MM.1S (cell line): ENCODE results near the gene CHD2.
"Not testable (repeated sequence)": the region's sequence is repeated elsewhere in the genome, so short reads cannot be mapped to it uniquely, and the experiment has no call there.

Experiments
- DNase-seq: peaks from one replicate; pipeline ENCODE4 v3.0.0-alpha.2; 2015
- H2AFZ ChIP-seq: fragments of 300-600 bp; sonication (generic); 2 replicates; pipeline ENCODE4 v1.6.0; 2016; ENCODE audit warnings: antibody characterized with exemption, low read length
- H3F3A ChIP-seq: fragments of 300-600 bp; sonication (generic); 2 replicates; pipeline ENCODE4 v1.6.1; 2016; ENCODE audit warnings: mild to moderate bottlenecking, antibody characterized with exemption, low read length, moderate library complexity, mixed read lengths; ENCODE audit not compliant: insufficient read depth
- H3K27ac ChIP-seq: fragments of 300-600 bp; sonication (generic); 2 replicates; pipeline ENCODE4 v1.5.1; 2016; ENCODE audit warnings: mild to moderate bottlenecking, low read length
- H3K27me3 ChIP-seq: fragments of 300-600 bp; sonication (generic); replicated peaks from 2 replicates; pipeline ENCODE4 v1.6.0; 2016; ENCODE audit warnings: low read length; ENCODE audit not compliant: insufficient read depth
- H3K36me3 ChIP-seq: fragments of 300-600 bp; sonication (generic); replicated peaks from 2 replicates; pipeline ENCODE4 v1.6.1; 2016; ENCODE audit warnings: mild to moderate bottlenecking, low read length, mixed read lengths; ENCODE audit not compliant: insufficient read depth
- H3K4me1 ChIP-seq: fragments of 300-600 bp; sonication (generic); 2 replicates; pipeline ENCODE4 v1.6.1; 2016; ENCODE audit warnings: low read length, mixed read lengths
- H3K4me2 ChIP-seq: fragments of 300-600 bp; sonication (generic); 2 replicates; pipeline ENCODE4 v1.6.0; 2016; ENCODE audit warnings: low read depth, low read length
- H3K4me3 ChIP-seq: fragments of 300-600 bp; sonication (generic); 2 replicates; pipeline ENCODE4 v1.5.1; 2016; ENCODE audit warnings: low read length, mixed read lengths
- H3K79me2 ChIP-seq: fragments of 300-600 bp; sonication (generic); 2 replicates; pipeline ENCODE4 v1.6.1; 2016; ENCODE audit warnings: mixed run types, low read length, mixed read lengths
- H3K9ac ChIP-seq: fragments of 300-600 bp; sonication (generic); 2 replicates; pipeline ENCODE4 v1.6.1; 2016; ENCODE audit warnings: low read length, mixed read lengths
- H3K9me2 ChIP-seq: fragments of 300-600 bp; sonication (generic); replicated peaks from 2 replicates; pipeline ENCODE4 v1.6.1; 2016; ENCODE audit warnings: mild to moderate bottlenecking, low read length, mixed read lengths; ENCODE audit not compliant: insufficient read depth
- H3K9me3 ChIP-seq: fragments of 300-600 bp; sonication (generic); replicated peaks from 2 replicates; pipeline ENCODE4 v1.6.1; 2016; ENCODE audit warnings: mild to moderate bottlenecking, low read length, mixed read lengths; ENCODE audit not compliant: insufficient read depth
- H4K20me1 ChIP-seq: fragments of 300-600 bp; sonication (generic); 2 replicates; pipeline ENCODE4 v1.6.1; 2016; ENCODE audit warnings: mild to moderate bottlenecking, low read length, moderate library complexity, mixed read lengths; ENCODE audit not compliant: insufficient read depth
- EZH2 ChIP-seq: fragments of 300-600 bp; sonication (generic); optimal IDR thresholded peaks from 2 replicates; pipeline ENCODE3; 2017; ENCODE audit warnings: low read depth, mild to moderate bottlenecking, antibody characterized with exemption, low read length, mixed read lengths
- EZH2phosphoT487 ChIP-seq: fragments of 300-600 bp; sonication (generic); IDR thresholded peaks from 2 replicates; pipeline ENCODE4 v1.6.1; 2018; ENCODE audit warnings: antibody characterized with exemption, low read length
- TF ChIP-seq, protein P1 (sequence below): fragments of 300-600 bp; sonication (generic); IDR thresholded peaks from 2 replicates; pipeline ENCODE4 v1.5.1; 2016; ENCODE audit warnings: antibody characterized with exemption, low read length, mixed read lengths

Gene CHD2

DNA sequence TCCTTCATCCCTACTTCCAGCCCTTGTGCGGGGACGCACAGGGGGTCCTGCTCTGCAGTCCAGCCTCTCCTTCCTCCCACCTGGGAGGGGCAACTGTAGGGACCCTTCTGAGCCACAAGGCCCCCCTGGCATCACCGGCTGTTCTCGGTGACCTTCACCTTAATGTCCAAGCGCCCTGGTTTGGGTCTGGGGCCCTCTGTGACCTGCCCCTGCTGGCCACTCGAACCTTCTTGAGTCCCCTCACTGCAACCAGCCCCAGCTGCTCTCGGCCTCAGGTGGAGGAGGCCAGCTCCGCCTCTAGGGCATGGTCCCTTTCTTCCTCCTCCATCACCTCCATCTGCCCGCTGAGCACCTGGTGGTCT, 131.0 kb downstream of the CHD2 start:
- H3K9ac ChIP-seq, result no peak overlapping the region
- no peaks in the 10 kb centered on the region for H3K9me2 ChIP-seq
- 0 out of 2 replicates have a peak, but pooled peaks cover 4% of the 10 kb centered on the region for H3K4me1 ChIP-seq
- no peak for DNase-seq
- no peaks in the 10 kb centered on the region for H3K36me3 ChIP-seq
- H4K20me1 ChIP-seq, result no peaks in the 10 kb centered on the region
- H2AFZ ChIP-seq, result no peak overlapping the region
- no peak overlapping the region for H3K27ac ChIP-seq
- H3K4me2 ChIP-seq, result peak overlapping the region; percentile 54; the same call in 1 of the 2 replicates
- no peaks in the 10 kb centered on the region for H3K79me2 ChIP-seq
- no peaks in the 10 kb centered on the region for H3K27me3 ChIP-seq
- no peaks in the 10 kb centered on the region for H3K9me3 ChIP-seq
- no peak overlapping the region for H3K4me3 ChIP-seq
- peaks cover 13% of the 10 kb centered on the region for H3F3A ChIP-seq
- TF ChIP-seq EZH2 (no peak), EZH2phosphoT487 (no peak)
- TF ChIP-seq, protein P1, sequence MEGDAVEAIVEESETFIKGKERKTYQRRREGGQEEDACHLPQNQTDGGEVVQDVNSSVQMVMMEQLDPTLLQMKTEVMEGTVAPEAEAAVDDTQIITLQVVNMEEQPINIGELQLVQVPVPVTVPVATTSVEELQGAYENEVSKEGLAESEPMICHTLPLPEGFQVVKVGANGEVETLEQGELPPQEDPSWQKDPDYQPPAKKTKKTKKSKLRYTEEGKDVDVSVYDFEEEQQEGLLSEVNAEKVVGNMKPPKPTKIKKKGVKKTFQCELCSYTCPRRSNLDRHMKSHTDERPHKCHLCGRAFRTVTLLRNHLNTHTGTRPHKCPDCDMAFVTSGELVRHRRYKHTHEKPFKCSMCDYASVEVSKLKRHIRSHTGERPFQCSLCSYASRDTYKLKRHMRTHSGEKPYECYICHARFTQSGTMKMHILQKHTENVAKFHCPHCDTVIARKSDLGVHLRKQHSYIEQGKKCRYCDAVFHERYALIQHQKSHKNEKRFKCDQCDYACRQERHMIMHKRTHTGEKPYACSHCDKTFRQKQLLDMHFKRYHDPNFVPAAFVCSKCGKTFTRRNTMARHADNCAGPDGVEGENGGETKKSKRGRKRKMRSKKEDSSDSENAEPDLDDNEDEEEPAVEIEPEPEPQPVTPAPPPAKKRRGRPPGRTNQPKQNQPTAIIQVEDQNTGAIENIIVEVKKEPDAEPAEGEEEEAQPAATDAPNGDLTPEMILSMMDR, result no peak

DNA sequence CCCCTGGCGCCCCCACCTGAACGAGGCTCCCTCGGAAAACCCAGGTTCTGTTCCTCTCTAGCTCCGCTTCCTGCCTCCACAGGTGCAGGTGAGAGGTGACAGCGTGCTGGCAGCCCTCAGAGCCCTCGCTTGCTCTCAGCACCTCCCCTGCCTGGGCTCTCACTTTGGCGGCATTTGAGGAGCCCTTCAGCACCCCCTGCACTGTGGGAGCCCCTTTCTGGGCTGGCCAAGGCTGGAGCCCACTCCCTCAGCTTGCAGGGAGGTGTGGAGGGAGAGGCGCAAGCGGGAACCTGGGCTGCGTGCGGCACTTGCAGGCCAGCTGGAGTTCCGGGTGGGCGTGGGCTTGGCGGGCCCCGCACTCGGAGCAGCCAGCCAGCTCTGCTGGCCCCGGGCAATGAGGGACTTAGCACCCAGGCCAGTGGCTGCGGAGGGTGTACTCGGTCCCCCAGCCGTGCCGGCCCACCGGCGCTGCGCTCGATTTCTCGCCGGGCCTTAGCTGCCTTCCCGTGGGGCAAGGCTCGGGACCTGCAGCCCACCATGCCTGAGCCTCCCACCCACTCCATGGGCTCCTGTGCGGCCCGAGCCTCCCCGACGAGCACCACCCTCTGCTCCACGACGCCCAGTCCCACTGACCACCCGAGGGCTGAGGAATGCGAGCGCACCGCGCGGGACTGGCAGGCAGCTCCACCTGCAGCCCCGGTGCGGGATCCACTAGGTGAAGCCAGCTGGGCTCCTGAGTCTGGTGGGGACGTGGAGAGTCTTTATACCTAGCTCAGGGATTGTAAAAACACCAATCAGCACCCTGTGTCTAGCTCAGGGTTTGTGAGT, 131.6 kb downstream of the CHD2 start:
- not testable (repeated sequence) for H4K20me1 ChIP-seq, H3K4me2 ChIP-seq, H3K9me2 ChIP-seq, H3K36me3 ChIP-seq, DNase-seq, H3K9ac ChIP-seq, H3K27me3 ChIP-seq, H3K9me3 ChIP-seq, H3K27ac ChIP-seq, H3K79me2 ChIP-seq, H3K4me1 ChIP-seq, H2AFZ ChIP-seq, H3K4me3 ChIP-seq
- peaks cover 13% of the 10 kb centered on the region for H3F3A ChIP-seq

DNA sequence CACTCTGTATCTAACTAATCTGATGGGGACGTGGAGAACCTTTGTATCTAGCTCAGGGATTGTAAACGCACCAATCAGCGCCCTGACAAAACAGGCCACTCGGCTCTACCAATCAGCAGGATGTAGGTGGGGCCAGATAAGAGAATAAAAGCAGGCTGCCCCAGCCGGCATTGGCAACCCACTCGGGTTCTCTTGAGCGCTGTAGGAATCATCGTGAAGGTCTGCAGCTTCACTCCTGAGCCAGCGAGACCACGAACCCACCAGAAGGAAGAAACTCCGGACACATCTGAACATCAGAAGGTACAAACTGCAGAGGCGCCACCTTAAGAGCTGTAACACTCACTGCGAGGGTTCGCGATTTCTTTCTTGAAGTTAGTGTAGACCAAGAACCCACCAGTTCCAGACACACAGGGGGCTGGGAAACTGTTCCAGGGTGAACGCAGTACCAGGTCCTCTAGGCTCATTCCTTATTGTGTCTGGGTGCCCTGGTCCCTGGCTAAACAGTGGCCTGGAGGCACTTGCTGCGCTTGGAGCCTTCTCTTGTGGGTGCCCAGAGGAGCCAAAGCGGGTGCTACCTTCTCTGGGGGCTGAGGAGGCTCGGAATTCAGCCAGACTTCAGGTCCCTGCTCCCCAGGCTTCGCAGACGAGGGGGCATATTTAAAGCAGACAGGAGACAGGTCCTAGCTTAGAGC, 132.5 kb downstream of the CHD2 start:
- H3K4me1 ChIP-seq, DNase-seq, H3K4me3 ChIP-seq, H3K27ac ChIP-seq, H2AFZ ChIP-seq, H3K9me2 ChIP-seq, H3K4me2 ChIP-seq, H3K9me3 ChIP-seq, H3K27me3 ChIP-seq, H3K9ac ChIP-seq, H3K36me3 ChIP-seq, H4K20me1 ChIP-seq, H3K79me2 ChIP-seq: not testable (repeated sequence)
- peaks cover 13% of the 10 kb centered on the region for H3F3A ChIP-seq

DNA sequence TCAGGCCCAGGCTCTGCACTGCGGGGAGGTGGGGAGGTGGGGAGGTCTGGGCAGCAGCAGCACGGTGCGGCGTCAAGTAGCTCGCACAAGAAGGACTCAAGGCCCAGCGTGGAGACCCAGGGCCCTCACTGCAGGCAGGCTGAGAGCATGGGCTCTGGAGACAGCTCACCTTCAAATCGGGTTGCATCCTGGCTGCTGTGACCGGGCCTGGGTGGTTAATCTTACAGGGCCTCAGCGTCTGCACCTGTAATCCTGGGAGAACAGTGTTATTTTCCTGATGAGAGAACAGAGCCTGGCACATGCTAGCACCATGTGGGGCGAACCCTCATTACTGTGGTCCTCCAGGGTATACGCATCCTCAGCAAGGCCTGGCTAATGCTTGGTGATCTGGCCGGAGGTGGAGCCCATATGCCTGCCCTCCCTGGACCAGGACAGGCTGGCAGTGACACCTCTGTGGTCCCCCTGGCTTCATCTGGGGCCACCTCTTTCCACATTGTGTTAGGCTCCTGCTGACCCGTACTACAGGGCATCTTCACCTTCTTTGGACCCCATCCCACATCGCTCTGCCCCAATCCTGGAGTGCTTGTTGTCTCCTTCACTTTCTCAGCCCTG, 133.4 kb downstream of the CHD2 start:
- no peaks in the 10 kb centered on the region for H3K9me2 ChIP-seq
- H3K79me2 ChIP-seq, result no peaks in the 10 kb centered on the region
- no peak overlapping the region for H3K9ac ChIP-seq
- DNase-seq, result no peak
- no peaks in the 10 kb centered on the region for H4K20me1 ChIP-seq
- TF ChIP-seq EZH2phosphoT487 (no peak), EZH2 (no peak)
- TF ChIP-seq, protein P1, result no peak
- peaks cover 9% of the 10 kb centered on the region; the same call in 1 of the 2 replicates for H3F3A ChIP-seq
- H3K9me3 ChIP-seq, result no peaks in the 10 kb centered on the region
- H2AFZ ChIP-seq, result no peak overlapping the region
- no peak overlapping the region for H3K27ac ChIP-seq
- H3K36me3 ChIP-seq, result no peaks in the 10 kb centered on the region
- peaks cover 5% of the 10 kb centered on the region; the same call in 1 of the 2 replicates for H3K27me3 ChIP-seq
- no peak overlapping the region for H3K4me2 ChIP-seq
- H3K4me1 ChIP-seq, result 0 out of 2 replicates have a peak, but pooled peaks cover 4% of the 10 kb centered on the region
- H3K4me3 ChIP-seq, result no peak overlapping the region
